ENCODE measurements around the gene SAPCD2. TPM values are rescaled to one million over a fixed set of nuclear protein-coding genes. Genes with fewer than 3 reads are reported as not detected.

The SAPCD2 gene
- total RNA-seq, 1 experiment from 2014 or later, result 57.5 TPM

DNA sequence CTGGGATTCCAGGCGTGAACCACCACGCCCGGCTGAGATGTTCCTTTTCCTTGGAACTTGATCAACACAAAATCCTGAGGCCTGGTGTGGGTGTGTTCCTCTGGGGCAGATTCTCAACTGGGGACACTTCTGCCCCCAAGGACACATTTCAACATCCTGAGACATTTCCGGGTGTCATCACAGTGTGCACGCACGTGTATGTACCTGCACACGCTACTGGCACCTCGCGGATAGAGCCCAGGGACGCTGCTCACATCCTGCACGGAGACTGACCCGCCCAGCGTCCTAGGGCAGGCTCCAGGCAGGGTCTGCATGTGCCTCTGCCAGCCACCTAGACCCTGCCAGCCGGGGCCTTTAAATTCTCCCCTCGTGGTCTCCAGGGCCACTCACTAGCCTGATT lies 8.0 kb downstream of the SAPCD2 start:
- intact Hi-C loops (cut with micrococcal nuclease; ENCODE audit: unreplicated experiment), result no loop called here
- Histone ChIP-seq H3K4me3 (ENCODE audit: low read depth, low read length) (no peak overlapping the region), H3K27me3 (replicated peaks; ENCODE audit: control insufficient read depth, insufficient read depth, low read length) (no peaks in the 10 kb centered on the region), H3K9me3 (no peaks in the 10 kb centered on the region), H3K36me3 (ENCODE audit: control insufficient read depth, insufficient read depth, low read length) (no peaks in the 10 kb centered on the region), H3K4me1 (no peaks in the 10 kb centered on the region)
- POLR2A ChIA-PET, result no interaction called here
- Mint-ChIP-seq H3K27me3 (ENCODE audit: insufficient read depth, unreplicated experiment) (no peaks in the 10 kb centered on the region), H3K9me3 (ENCODE audit: unreplicated experiment) (no peaks in the 10 kb centered on the region), H3K4me3 (ENCODE audit: unreplicated experiment) (no peak overlapping the region), H3K4me1 (ENCODE audit: low read depth, unreplicated experiment) (no peaks in the 10 kb centered on the region), H3K36me3 (ENCODE audit: insufficient read depth, unreplicated experiment) (peaks cover 13% of the 10 kb centered on the region), H3K27ac (ENCODE audit: unreplicated experiment) (no peak overlapping the region)
- TF ChIP-seq, protein P1, sequence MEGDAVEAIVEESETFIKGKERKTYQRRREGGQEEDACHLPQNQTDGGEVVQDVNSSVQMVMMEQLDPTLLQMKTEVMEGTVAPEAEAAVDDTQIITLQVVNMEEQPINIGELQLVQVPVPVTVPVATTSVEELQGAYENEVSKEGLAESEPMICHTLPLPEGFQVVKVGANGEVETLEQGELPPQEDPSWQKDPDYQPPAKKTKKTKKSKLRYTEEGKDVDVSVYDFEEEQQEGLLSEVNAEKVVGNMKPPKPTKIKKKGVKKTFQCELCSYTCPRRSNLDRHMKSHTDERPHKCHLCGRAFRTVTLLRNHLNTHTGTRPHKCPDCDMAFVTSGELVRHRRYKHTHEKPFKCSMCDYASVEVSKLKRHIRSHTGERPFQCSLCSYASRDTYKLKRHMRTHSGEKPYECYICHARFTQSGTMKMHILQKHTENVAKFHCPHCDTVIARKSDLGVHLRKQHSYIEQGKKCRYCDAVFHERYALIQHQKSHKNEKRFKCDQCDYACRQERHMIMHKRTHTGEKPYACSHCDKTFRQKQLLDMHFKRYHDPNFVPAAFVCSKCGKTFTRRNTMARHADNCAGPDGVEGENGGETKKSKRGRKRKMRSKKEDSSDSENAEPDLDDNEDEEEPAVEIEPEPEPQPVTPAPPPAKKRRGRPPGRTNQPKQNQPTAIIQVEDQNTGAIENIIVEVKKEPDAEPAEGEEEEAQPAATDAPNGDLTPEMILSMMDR (IDR thresholded peaks at IDR 0.05; ENCODE audit: insufficient read depth in 1 of 2, low read depth in 1 of 2, low read length in 1 of 2, severe bottlenecking in 1 of 2, unreplicated experiment in 1 of 2), result no peak
- BruUV-seq (replicated peaks), result TSS peak; percentile 58
- DNase-seq, result no peak
- CTCF ChIA-PET, result interaction anchor here (2.1 kb wide), 1 partner anchor 16 kb away, joined by 31 read pairs; the partner anchor contains the start of gene NPDC1

DNA sequence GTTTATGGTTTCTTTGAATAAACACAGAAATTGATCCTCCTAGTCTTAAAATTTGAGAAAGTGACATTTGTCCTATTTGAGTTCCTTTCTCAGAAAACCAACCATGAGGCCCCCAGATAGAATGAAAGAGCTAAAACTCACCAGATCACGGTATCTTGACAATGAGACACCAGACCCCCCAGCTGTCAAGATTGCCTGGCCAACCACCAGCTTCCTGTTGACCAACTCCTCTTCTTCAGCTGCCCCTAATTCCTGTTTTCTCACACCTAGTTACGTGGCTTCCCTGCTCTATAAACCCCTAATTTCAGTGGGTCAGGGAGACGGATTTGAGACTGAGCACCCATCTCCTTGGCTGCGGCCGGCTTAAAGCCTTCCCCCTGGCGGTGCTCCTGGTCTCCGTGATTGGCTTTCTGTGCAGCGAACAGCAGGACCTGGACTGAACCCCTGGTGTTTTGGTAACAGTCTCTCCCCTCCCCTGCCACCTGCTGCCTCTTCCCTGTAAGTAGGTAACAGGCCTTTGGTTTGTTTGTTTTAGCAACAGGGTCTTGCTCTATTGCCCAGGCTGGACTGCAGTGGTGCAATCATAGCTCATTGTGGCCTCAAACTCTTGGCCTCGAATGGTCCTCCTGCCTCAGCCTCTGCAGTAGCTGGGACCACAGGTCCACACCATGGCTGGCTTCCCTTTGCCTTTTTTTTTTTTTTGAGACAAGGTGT lies 11.7 kb downstream of the SAPCD2 start:
- Mint-ChIP-seq H3K27me3 (ENCODE audit: insufficient read depth, unreplicated experiment) (no peaks in the 10 kb centered on the region), H3K9me3 (ENCODE audit: unreplicated experiment) (no peaks in the 10 kb centered on the region), H3K27ac (ENCODE audit: unreplicated experiment) (no peak overlapping the region), H3K4me1 (ENCODE audit: low read depth, unreplicated experiment) (peaks cover 6% of the 10 kb centered on the region), H3K36me3 (ENCODE audit: insufficient read depth, unreplicated experiment) (peaks cover 10% of the 10 kb centered on the region), H3K4me3 (ENCODE audit: unreplicated experiment) (no peak overlapping the region)
- Histone ChIP-seq H3K36me3 (ENCODE audit: control insufficient read depth, insufficient read depth, low read length) (no peaks in the 10 kb centered on the region), H3K4me3 (ENCODE audit: low read depth, low read length) (no peak overlapping the region), H3K27me3 (replicated peaks; ENCODE audit: control insufficient read depth, insufficient read depth, low read length) (no peaks in the 10 kb centered on the region), H3K9me3 (no peaks in the 10 kb centered on the region), H3K4me1 (peaks cover 18% of the 10 kb centered on the region)
- POLR2A ChIA-PET, result no interaction called here
- no peak for DNase-seq
- CTCF ChIA-PET, result interaction anchor here (0.9 to 2.3 kb wide), 5 partner anchors 9 to 29 kb away, joined by 3 to 8 read pairs (median 5); partner anchors contain the start of genes NPDC1 and SAPCD2
- no TSS peak for BruUV-seq (replicated peaks)
- intact Hi-C loops (cut with micrococcal nuclease; ENCODE audit: unreplicated experiment), result no loop called here
- TF ChIP-seq, protein P1 (IDR thresholded peaks at IDR 0.05; ENCODE audit: insufficient read depth in 1 of 2, low read depth in 1 of 2, low read length in 1 of 2, severe bottlenecking in 1 of 2, unreplicated experiment in 1 of 2), result no peak

DNA sequence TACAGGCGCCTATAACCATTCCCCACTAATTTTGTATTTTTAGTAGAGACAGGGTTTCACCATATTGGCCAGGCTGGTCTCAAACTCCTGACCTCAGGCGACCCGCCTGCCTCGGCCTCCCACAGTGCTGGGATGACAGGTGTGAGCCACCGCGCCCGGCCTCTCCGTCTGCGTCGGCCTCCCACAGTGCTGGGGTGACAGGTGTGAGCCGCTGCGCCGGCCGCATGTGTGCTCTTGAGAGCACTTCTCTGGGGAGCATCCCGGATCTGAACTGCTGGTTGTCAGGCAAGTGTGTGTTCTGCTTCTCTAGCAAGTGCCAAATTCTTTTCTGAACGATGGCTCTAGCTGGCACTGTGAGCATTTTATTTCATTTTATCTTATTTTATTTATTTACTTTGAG lies 12.8 kb downstream of the SAPCD2 start:
- intact Hi-C loops (cut with micrococcal nuclease; ENCODE audit: unreplicated experiment), result no loop called here
- CTCF ChIA-PET, result interaction anchor here (1.0 to 2.3 kb wide), 2 partner anchors 11 to 13 kb away, joined by 3 to 6 read pairs; partner anchors contain the start of gene SAPCD2
- TF ChIP-seq, protein P1 (IDR thresholded peaks at IDR 0.05; ENCODE audit: insufficient read depth in 1 of 2, low read depth in 1 of 2, low read length in 1 of 2, severe bottlenecking in 1 of 2, unreplicated experiment in 1 of 2), result no peak
- Mint-ChIP-seq H3K9me3 (ENCODE audit: unreplicated experiment) (no peaks in the 10 kb centered on the region), H3K27me3 (ENCODE audit: insufficient read depth, unreplicated experiment) (no peaks in the 10 kb centered on the region), H3K27ac (ENCODE audit: unreplicated experiment) (no peak overlapping the region), H3K4me1 (ENCODE audit: low read depth, unreplicated experiment) (peaks cover 6% of the 10 kb centered on the region), H3K4me3 (ENCODE audit: unreplicated experiment) (no peak overlapping the region), H3K36me3 (ENCODE audit: insufficient read depth, unreplicated experiment) (peaks cover 4% of the 10 kb centered on the region)
- Histone ChIP-seq H3K9me3 (no peaks in the 10 kb centered on the region), H3K4me1 (peaks cover 18% of the 10 kb centered on the region), H3K27me3 (replicated peaks; ENCODE audit: control insufficient read depth, insufficient read depth, low read length) (no peaks in the 10 kb centered on the region), H3K4me3 (ENCODE audit: low read depth, low read length) (no peak overlapping the region), H3K36me3 (ENCODE audit: control insufficient read depth, insufficient read depth, low read length) (no peaks in the 10 kb centered on the region)
- no peak for DNase-seq
- POLR2A ChIA-PET, result no interaction called here
- no TSS peak for BruUV-seq (replicated peaks)

All from Caco-2 (cell line).